WTC11 (cell line): ENCODE data around the gene FAM193B. TPM values are rescaled to one million over a fixed set of nuclear protein-coding genes. Genes with fewer than 3 reads are reported as not detected.

Source experiments
- ATAC-seq: fragments of 200-7000 bp; cut with Tn5 transposase; 2 replicates; pipeline ENCODE4 v1.10.0; 2021; ENCODE audit warnings: mild to moderate bottlenecking, moderate library complexity
- CTCF ChIA-PET: fragments of 300-600 bp; sonication (Branson Sonifier 250); formaldehyde crosslinking; loops from one replicate; lab custom pipeline; 2021; ENCODE audit warnings: antibody characterized with exemption; lab: Charles Lee
- POLR2A ChIA-PET: fragments of 350-600 bp; sonication (Branson Sonifier 250); formaldehyde crosslinking; loops from one replicate; lab custom pipeline; 2021; ENCODE audit warnings: antibody characterized with exemption; lab: Charles Lee
- DNase-seq: peaks from one replicate; pipeline ENCODE4 v3.0.0; 2021; ENCODE audit warnings: low spot score
- H3K27ac Mint-ChIP-seq: 2 replicates; pipeline ENCODE4 v1.8.0; 2021; ENCODE audit warnings: mixed read lengths
- H3K27me3 Mint-ChIP-seq: 2 replicates; pipeline ENCODE4 v1.8.0; 2021; ENCODE audit warnings: low read depth, mild to moderate bottlenecking, moderate library complexity, mixed read lengths
- H3K36me3 Mint-ChIP-seq: 2 replicates; pipeline ENCODE4 v1.8.0; 2021; ENCODE audit warnings: mixed read lengths
- H3K4me1 Mint-ChIP-seq: 2 replicates; pipeline ENCODE4 v1.8.0; 2022; ENCODE audit warnings: mixed read lengths
- H3K4me3 Mint-ChIP-seq: 2 replicates; pipeline ENCODE4 v1.8.0; 2021; ENCODE audit warnings: mild to moderate bottlenecking, moderate library complexity, mixed read lengths
- H3K9me3 Mint-ChIP-seq: 2 replicates; pipeline ENCODE4 v1.8.0; 2021; ENCODE audit warnings: mixed read lengths
- ATF1 ChIP-seq: sonication (generic); formaldehyde crosslinking; IDR thresholded peaks from 2 replicates; pipeline ENCODE4 v1.8.1; 2023; ENCODE audit warnings: mild to moderate bottlenecking, moderate library complexity, missing genetic modification reagents
- CREB1 ChIP-seq: sonication (generic); formaldehyde crosslinking; IDR thresholded peaks from 2 replicates; pipeline ENCODE4 v1.8.0; 2023; ENCODE audit warnings: mild to moderate bottlenecking, missing genetic modification reagents
- CREM ChIP-seq: sonication (generic); formaldehyde crosslinking; IDR thresholded peaks from 2 replicates; pipeline ENCODE4 v1.8.1; 2022; ENCODE audit warnings: mild to moderate bottlenecking, missing genetic modification reagents, moderate library complexity
- FOXP1 ChIP-seq: sonication (generic); formaldehyde crosslinking; IDR thresholded peaks from 2 replicates; pipeline ENCODE4 v1.8.0; 2022; ENCODE audit warnings: missing genetic modification reagents, mild to moderate bottlenecking, moderate library complexity, borderline replicate concordance
- GRHL2 ChIP-seq: fragments of 250-450 bp; sonication (Bioruptor Pico); IDR thresholded peaks from 2 replicates; pipeline ENCODE4 v1.8.0; 2022; ENCODE audit warnings: mild to moderate bottlenecking, moderate library complexity; ENCODE audit not compliant: insufficient replicate concordance, severe bottlenecking
- JAZF1 ChIP-seq: fragments of 250-450 bp; sonication (Bioruptor Pico); IDR thresholded peaks from 2 replicates; pipeline ENCODE4 v1.9.0; 2021; ENCODE audit warnings: moderate library complexity, mild to moderate bottlenecking, inconsistent platforms
- KAT7 ChIP-seq: sonication (generic); formaldehyde crosslinking; IDR thresholded peaks from 2 replicates; pipeline ENCODE4 v1.8.1; 2023; ENCODE audit warnings: missing genetic modification reagents, mild to moderate bottlenecking, borderline replicate concordance
- MYBL2 ChIP-seq: sonication (generic); formaldehyde crosslinking; IDR thresholded peaks from 2 replicates; pipeline ENCODE4 v1.8.1; 2023; ENCODE audit warnings: mild to moderate bottlenecking, moderate library complexity, missing genetic modification reagents
- NFE2L1 ChIP-seq: sonication (generic); formaldehyde crosslinking; IDR thresholded peaks from 2 replicates; pipeline ENCODE4 v1.8.1; 2023; ENCODE audit warnings: missing genetic modification reagents
- OVOL2 ChIP-seq: fragments of 250-450 bp; sonication (Bioruptor Pico); IDR thresholded peaks from 2 replicates; pipeline ENCODE4 v1.9.0; 2021; ENCODE audit warnings: mild to moderate bottlenecking, borderline replicate concordance
- PRRX2 ChIP-seq: fragments of 250-450 bp; sonication (Bioruptor Pico); IDR thresholded peaks from 2 replicates; pipeline ENCODE4 v1.8.0; 2021; ENCODE audit warnings: mild to moderate bottlenecking
- SMAD3 ChIP-seq: sonication (generic); formaldehyde crosslinking; IDR thresholded peaks from 2 replicates; pipeline ENCODE4 v1.8.0; 2022; ENCODE audit warnings: missing genetic modification reagents, mild to moderate bottlenecking, borderline replicate concordance
- SOX15 ChIP-seq: fragments of 250-450 bp; sonication (Bioruptor Pico); IDR thresholded peaks from 2 replicates; pipeline ENCODE4 v1.9.0; 2021; ENCODE audit warnings: mild to moderate bottlenecking
- SP1 ChIP-seq: sonication (generic); formaldehyde crosslinking; conservative IDR thresholded peaks from 2 replicates; pipeline ENCODE4 v1.8.1; 2022; ENCODE audit warnings: missing genetic modification reagents
- TCF7 ChIP-seq: sonication (generic); formaldehyde crosslinking; IDR thresholded peaks from 2 replicates; pipeline ENCODE4 v1.8.0; 2022; ENCODE audit warnings: mild to moderate bottlenecking, low read depth, missing genetic modification reagents, moderate library complexity
- TEAD4 ChIP-seq: sonication (generic); formaldehyde crosslinking; IDR thresholded peaks from 2 replicates; pipeline ENCODE4 v1.8.0; 2022; ENCODE audit warnings: mild to moderate bottlenecking, missing genetic modification reagents
- ZNF232 ChIP-seq: sonication (generic); formaldehyde crosslinking; IDR thresholded peaks from 2 replicates; pipeline ENCODE4 v1.8.0; 2022; ENCODE audit warnings: mild to moderate bottlenecking, missing genetic modification reagents
- ZNF396 ChIP-seq: fragments of 250-450 bp; sonication (Bioruptor Pico); IDR thresholded peaks from 2 replicates; pipeline ENCODE4 v1.8.0; 2021; ENCODE audit warnings: mild to moderate bottlenecking, moderate library complexity, borderline replicate concordance
- total RNA-seq: library from RNA; stranded (reverse); gene quantifications from 3 replicates; pipeline ENCODE4 v1.2.3, GENCODE V29; 2021
- TF ChIP-seq, protein P1 (sequence below): sonication (generic); formaldehyde crosslinking; IDR thresholded peaks from 2 replicates; pipeline ENCODE4 v1.8.0; 2022; ENCODE audit warnings: mild to moderate bottlenecking, missing genetic modification reagents
- TF ChIP-seq, protein P2 (sequence below): sonication (generic); formaldehyde crosslinking; IDR thresholded peaks from 2 replicates; pipeline ENCODE4 v1.8.1; 2023; ENCODE audit warnings: mild to moderate bottlenecking, missing genetic modification reagents
- TF ChIP-seq, protein P3 (sequence below): sonication (generic); formaldehyde crosslinking; IDR thresholded peaks from 2 replicates; pipeline ENCODE4 v1.8.1; 2022; ENCODE audit warnings: low read depth, mild to moderate bottlenecking, moderate library complexity, missing genetic modification reagents, borderline replicate concordance
- TF ChIP-seq, protein P4 (sequence below): fragments of 250-450 bp; sonication (Bioruptor Pico); IDR thresholded peaks from 2 replicates; pipeline ENCODE4 v1.9.0; 2021; ENCODE audit warnings: mild to moderate bottlenecking
- TF ChIP-seq, protein P5 (sequence below): fragments of 250-450 bp; sonication (Bioruptor Pico); IDR thresholded peaks from 2 replicates; pipeline ENCODE4 v1.9.0; 2021; ENCODE audit warnings: mild to moderate bottlenecking, borderline replicate concordance
- TF ChIP-seq, protein P6 (sequence below): fragments of 250-450 bp; sonication (Bioruptor Pico); IDR thresholded peaks from 2 replicates; pipeline ENCODE4 v1.9.0; 2021; ENCODE audit warnings: mild to moderate bottlenecking

FAM193B gene
- total RNA-seq, 1 experiment from 2014 or later, result 101 TPM

DNA sequence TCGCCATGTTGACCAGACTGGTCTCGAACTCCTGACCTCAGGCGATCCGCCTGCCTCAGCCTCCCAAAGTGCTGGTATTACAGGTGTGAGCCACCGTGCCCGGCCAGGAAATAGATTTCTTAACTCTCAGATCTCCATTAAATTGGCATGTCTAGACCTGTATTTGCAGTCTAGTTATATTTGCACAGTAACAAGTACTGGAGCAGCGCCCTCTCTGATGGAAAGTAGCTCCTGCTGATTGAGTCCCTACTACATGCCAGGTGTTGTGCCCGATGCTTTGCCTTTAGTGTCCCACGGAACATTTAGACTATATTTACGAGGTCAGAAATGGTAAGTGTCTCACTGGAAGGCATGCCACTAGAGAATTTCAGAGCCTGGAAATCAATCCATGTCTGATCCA lies 21.8 kb upstream of the FAM193B start (continued):
- TF ChIP-seq, protein P1, sequence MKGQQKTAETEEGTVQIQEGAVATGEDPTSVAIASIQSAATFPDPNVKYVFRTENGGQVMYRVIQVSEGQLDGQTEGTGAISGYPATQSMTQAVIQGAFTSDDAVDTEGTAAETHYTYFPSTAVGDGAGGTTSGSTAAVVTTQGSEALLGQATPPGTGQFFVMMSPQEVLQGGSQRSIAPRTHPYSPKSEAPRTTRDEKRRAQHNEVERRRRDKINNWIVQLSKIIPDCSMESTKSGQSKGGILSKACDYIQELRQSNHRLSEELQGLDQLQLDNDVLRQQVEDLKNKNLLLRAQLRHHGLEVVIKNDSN (CRISPR knock-in tag), result no peak
- no peak for TF ChIP-seq OVOL2 (CRISPR knock-in tag)

DNA sequence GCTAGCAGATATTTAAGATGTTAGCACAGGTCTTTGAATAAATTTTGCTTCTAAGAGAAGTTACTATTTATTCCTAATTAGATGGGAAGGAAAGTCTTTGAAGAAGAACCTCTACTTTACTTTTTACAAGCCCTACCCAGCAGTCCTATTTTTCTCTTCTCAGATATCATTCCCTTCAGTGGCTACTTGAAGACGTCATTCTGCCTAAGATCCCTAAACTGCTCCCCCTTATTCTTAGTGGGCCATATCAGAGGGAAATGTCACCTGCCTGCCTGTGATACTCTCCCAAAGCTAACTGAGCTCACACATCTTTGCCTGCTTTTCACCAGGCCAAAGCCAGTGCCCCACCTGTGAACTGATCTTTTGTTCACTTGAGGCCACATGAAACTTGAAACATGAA lies 21.1 kb upstream of the FAM193B start:
- H3K9me3 Mint-ChIP-seq, result no peaks in the 10 kb centered on the region
- ChIA-PET CTCF (interaction anchor here (0.6 to 2.5 kb wide), 4 partner anchors 17 to 155 kb away, joined by 3 to 11 read pairs (median 6); partner anchors contain the start of gene TMED9), POLR2A (interaction anchor here (0.6 kb wide), 1 partner anchor 93 kb away, joined by 5 read pairs; no protein-coding TSS in a partner anchor)
- no peaks in the 10 kb centered on the region for H3K36me3 Mint-ChIP-seq
- DNase-seq (no peak), ATAC-seq (no peak)
- TF ChIP-seq SMAD3 (CRISPR knock-in tag) (no peak), OVOL2 (CRISPR knock-in tag) (no peak), NFE2L1 (CRISPR knock-in tag) (no peak), KAT7 (CRISPR knock-in tag) (no peak), ZNF396 (no peak), ATF1 (no peak), ZNF232 (CRISPR knock-in tag) (no peak), JAZF1 (CRISPR knock-in tag) (no peak), SP1 (CRISPR knock-in tag) (no peak), GRHL2 (CRISPR knock-in tag) (no peak), FOXP1 (no peak), TCF7 (CRISPR knock-in tag) (no peak), SOX15 (CRISPR knock-in tag) (no peak)
- TF ChIP-seq, protein P2, sequence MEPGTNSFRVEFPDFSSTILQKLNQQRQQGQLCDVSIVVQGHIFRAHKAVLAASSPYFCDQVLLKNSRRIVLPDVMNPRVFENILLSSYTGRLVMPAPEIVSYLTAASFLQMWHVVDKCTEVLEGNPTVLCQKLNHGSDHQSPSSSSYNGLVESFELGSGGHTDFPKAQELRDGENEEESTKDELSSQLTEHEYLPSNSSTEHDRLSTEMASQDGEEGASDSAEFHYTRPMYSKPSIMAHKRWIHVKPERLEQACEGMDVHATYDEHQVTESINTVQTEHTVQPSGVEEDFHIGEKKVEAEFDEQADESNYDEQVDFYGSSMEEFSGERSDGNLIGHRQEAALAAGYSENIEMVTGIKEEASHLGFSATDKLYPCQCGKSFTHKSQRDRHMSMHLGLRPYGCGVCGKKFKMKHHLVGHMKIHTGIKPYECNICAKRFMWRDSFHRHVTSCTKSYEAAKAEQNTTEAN (CRISPR knock-in tag), result no peak
- TF ChIP-seq, protein P3, sequence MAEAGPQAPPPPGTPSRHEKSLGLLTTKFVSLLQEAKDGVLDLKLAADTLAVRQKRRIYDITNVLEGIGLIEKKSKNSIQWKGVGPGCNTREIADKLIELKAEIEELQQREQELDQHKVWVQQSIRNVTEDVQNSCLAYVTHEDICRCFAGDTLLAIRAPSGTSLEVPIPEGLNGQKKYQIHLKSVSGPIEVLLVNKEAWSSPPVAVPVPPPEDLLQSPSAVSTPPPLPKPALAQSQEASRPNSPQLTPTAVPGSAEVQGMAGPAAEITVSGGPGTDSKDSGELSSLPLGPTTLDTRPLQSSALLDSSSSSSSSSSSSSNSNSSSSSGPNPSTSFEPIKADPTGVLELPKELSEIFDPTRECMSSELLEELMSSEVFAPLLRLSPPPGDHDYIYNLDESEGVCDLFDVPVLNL (CRISPR knock-in tag), result no peak
- TF ChIP-seq, protein P4, sequence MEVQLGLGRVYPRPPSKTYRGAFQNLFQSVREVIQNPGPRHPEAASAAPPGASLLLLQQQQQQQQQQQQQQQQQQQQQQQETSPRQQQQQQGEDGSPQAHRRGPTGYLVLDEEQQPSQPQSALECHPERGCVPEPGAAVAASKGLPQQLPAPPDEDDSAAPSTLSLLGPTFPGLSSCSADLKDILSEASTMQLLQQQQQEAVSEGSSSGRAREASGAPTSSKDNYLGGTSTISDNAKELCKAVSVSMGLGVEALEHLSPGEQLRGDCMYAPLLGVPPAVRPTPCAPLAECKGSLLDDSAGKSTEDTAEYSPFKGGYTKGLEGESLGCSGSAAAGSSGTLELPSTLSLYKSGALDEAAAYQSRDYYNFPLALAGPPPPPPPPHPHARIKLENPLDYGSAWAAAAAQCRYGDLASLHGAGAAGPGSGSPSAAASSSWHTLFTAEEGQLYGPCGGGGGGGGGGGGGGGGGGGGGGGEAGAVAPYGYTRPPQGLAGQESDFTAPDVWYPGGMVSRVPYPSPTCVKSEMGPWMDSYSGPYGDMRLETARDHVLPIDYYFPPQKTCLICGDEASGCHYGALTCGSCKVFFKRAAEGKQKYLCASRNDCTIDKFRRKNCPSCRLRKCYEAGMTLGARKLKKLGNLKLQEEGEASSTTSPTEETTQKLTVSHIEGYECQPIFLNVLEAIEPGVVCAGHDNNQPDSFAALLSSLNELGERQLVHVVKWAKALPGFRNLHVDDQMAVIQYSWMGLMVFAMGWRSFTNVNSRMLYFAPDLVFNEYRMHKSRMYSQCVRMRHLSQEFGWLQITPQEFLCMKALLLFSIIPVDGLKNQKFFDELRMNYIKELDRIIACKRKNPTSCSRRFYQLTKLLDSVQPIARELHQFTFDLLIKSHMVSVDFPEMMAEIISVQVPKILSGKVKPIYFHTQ (CRISPR knock-in tag), result no peak
- no peak overlapping the region for H3K27ac Mint-ChIP-seq
- peaks cover 10% of the 10 kb centered on the region for H3K4me1 Mint-ChIP-seq
- H3K4me3 Mint-ChIP-seq, result no peak overlapping the region
- H3K27me3 Mint-ChIP-seq, result peaks cover 20% of the 10 kb centered on the region

DNA sequence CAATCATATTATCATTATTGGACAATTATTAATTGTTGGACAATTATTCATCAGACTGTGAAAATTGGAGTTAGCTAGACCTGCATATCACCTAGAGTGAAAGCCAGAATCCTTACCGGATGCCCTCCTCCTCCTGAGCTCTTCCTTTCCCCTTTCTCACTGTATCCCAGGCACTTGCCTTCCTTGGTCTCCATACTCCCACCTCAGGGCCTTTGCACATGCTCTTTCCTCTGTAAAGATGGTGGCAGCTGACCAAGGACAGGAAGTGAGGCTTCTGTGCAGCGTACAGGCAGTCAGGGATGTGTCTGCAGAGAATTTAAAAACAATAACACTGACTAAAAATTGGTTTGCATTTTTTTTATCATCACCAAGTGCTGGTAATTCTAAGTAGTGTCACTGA lies 15.5 kb upstream of the FAM193B start:
- no peak overlapping the region for H3K27ac Mint-ChIP-seq
- no peak overlapping the region for H3K4me3 Mint-ChIP-seq
- ATAC-seq (no peak), DNase-seq (no peak)
- no peaks in the 10 kb centered on the region for H3K36me3 Mint-ChIP-seq
- CTCF ChIA-PET, result no interaction called here
- H3K9me3 Mint-ChIP-seq, result no peaks in the 10 kb centered on the region
- peaks cover 5% of the 10 kb centered on the region for H3K4me1 Mint-ChIP-seq
- peaks cover 40% of the 10 kb centered on the region for H3K27me3 Mint-ChIP-seq
- POLR2A ChIA-PET, result interaction anchor here (0.7 kb wide), 1 partner anchor 221 kb away, joined by 3 read pairs; no protein-coding TSS in a partner anchor
- TF ChIP-seq CREB1 (CRISPR knock-in tag) (no peak), PRRX2 (CRISPR knock-in tag) (no peak), MYBL2 (no peak), TEAD4 (CRISPR knock-in tag) (no peak), TCF7 (CRISPR knock-in tag) (no peak), CREM (CRISPR knock-in tag) (no peak)
- TF ChIP-seq, protein P5, sequence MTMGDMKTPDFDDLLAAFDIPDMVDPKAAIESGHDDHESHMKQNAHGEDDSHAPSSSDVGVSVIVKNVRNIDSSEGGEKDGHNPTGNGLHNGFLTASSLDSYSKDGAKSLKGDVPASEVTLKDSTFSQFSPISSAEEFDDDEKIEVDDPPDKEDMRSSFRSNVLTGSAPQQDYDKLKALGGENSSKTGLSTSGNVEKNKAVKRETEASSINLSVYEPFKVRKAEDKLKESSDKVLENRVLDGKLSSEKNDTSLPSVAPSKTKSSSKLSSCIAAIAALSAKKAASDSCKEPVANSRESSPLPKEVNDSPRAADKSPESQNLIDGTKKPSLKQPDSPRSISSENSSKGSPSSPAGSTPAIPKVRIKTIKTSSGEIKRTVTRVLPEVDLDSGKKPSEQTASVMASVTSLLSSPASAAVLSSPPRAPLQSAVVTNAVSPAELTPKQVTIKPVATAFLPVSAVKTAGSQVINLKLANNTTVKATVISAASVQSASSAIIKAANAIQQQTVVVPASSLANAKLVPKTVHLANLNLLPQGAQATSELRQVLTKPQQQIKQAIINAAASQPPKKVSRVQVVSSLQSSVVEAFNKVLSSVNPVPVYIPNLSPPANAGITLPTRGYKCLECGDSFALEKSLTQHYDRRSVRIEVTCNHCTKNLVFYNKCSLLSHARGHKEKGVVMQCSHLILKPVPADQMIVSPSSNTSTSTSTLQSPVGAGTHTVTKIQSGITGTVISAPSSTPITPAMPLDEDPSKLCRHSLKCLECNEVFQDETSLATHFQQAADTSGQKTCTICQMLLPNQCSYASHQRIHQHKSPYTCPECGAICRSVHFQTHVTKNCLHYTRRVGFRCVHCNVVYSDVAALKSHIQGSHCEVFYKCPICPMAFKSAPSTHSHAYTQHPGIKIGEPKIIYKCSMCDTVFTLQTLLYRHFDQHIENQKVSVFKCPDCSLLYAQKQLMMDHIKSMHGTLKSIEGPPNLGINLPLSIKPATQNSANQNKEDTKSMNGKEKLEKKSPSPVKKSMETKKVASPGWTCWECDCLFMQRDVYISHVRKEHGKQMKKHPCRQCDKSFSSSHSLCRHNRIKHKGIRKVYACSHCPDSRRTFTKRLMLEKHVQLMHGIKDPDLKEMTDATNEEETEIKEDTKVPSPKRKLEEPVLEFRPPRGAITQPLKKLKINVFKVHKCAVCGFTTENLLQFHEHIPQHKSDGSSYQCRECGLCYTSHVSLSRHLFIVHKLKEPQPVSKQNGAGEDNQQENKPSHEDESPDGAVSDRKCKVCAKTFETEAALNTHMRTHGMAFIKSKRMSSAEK (CRISPR knock-in tag), result no peak
- TF ChIP-seq, protein P6, sequence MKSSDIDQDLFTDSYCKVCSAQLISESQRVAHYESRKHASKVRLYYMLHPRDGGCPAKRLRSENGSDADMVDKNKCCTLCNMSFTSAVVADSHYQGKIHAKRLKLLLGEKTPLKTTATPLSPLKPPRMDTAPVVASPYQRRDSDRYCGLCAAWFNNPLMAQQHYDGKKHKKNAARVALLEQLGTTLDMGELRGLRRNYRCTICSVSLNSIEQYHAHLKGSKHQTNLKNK (CRISPR knock-in tag), result no peak
